Measurements from ENCODE around the gene IL10RB. TPM values are rescaled to one million over a fixed set of nuclear protein-coding genes. Genes with fewer than 3 reads are reported as not detected.

The IL10RB gene
- total and polyA plus RNA-seq, 3 donors from 2014 or later = 14.3 to 19.3 (median 14.4) TPM

GRCh38 chr21:33302796-33303195 is 36.6 kb downstream of the IL10RB start:
- DNase-seq = no peak
- no peaks in the 10 kb centered on the region for H3K27me3 ChIP-seq
- no peak overlapping the region for H3K4me3 ChIP-seq
- peaks cover 16% of the 10 kb centered on the region for H3K4me1 ChIP-seq
- intact Hi-C loops (cut with DNase I; ENCODE audit: low total_unique reads) = no loop called here
- no peak for TF ChIP-seq POLR2A (IDR thresholded peaks at IDR 0.05)
- TF ChIP-seq CTCF (IDR thresholded peaks at IDR 0.05) = no peak
- H3K27ac ChIP-seq = no peak overlapping the region
- H3K36me3 ChIP-seq (ENCODE audit: low read depth, missing control alignments) = no peaks in the 10 kb centered on the region
- WGBS, 2 donors = 68 to 83% methylated on average over 6 to 7 of the region's 7 CpGs
- no peaks in the 10 kb centered on the region for H3K9me3 ChIP-seq

GRCh38 chr21:33305344-33305671 is 39.1 kb downstream of the IL10RB start:
- DNase-seq = no peak
- H3K4me1 ChIP-seq = peaks cover 21% of the 10 kb centered on the region
- WGBS, 2 donors = 97 to 99% methylated on average over 4 of the region's 4 CpGs
- H3K4me3 ChIP-seq = no peak overlapping the region
- TF ChIP-seq CTCF (IDR thresholded peaks at IDR 0.05) (no peak), POLR2A (IDR thresholded peaks at IDR 0.05) (no peak)
- no peaks in the 10 kb centered on the region for H3K9me3 ChIP-seq
- intact Hi-C loops (cut with DNase I; ENCODE audit: low total_unique reads) = no loop called here
- no peaks in the 10 kb centered on the region for H3K36me3 ChIP-seq (ENCODE audit: low read depth, missing control alignments)
- H3K27ac ChIP-seq = no peak overlapping the region
- no peaks in the 10 kb centered on the region for H3K27me3 ChIP-seq

- Histone ChIP-seq H3K9me3 (no peaks in the 10 kb centered on the region), H3K36me3 (ENCODE audit: low read depth, missing control alignments) (no peaks in the 10 kb centered on the region), H3K4me1 (peaks cover 15% of the 10 kb centered on the region), H3K27me3 (no peaks in the 10 kb centered on the region), H3K4me3 (no peak overlapping the region), H3K27ac (no peak overlapping the region)
- no peak for DNase-seq
- 84 to 100% methylated on average over 2 of the region's 2 CpGs for WGBS, 2 donors
- intact Hi-C loops (cut with DNase I; ENCODE audit: low total_unique reads) = no loop called here
- TF ChIP-seq CTCF (IDR thresholded peaks at IDR 0.05) (no peak), POLR2A (IDR thresholded peaks at IDR 0.05) (no peak)
These were observed 39.8 kb downstream of the IL10RB start for GRCh38 chr21:33305938-33306337.

GRCh38 chr21:33308586-33309490 is 42.7 kb downstream of the IL10RB start:
- Histone ChIP-seq H3K4me3 (no peak overlapping the region), H3K27me3 (no peaks in the 10 kb centered on the region), H3K4me1 (peaks cover 5% of the 10 kb centered on the region), H3K27ac (no peak overlapping the region), H3K36me3 (ENCODE audit: low read depth, missing control alignments) (no peaks in the 10 kb centered on the region), H3K9me3 (no peaks in the 10 kb centered on the region)
- no peak for DNase-seq
- intact Hi-C loops (cut with DNase I; ENCODE audit: low total_unique reads) = no loop called here
- WGBS, 2 donors = 55 to 64% methylated on average over 6 of the region's 6 CpGs
- TF ChIP-seq POLR2A (IDR thresholded peaks at IDR 0.05) (no peak), CTCF (IDR thresholded peaks at IDR 0.05) (no peak)

GRCh38 chr21:33309778-33310177 is 43.6 kb downstream of the IL10RB start:
- TF ChIP-seq POLR2A (IDR thresholded peaks at IDR 0.05) = no peak
- DNase-seq = no peak

More at GRCh38 chr21:33309778-33310177, 43.6 kb downstream of the IL10RB start:
- Histone ChIP-seq H3K4me3 (no peak overlapping the region), H3K4me1 (peaks cover 5% of the 10 kb centered on the region), H3K9me3 (no peaks in the 10 kb centered on the region), H3K36me3 (ENCODE audit: low read depth, missing control alignments) (no peaks in the 10 kb centered on the region), H3K27me3 (no peaks in the 10 kb centered on the region), H3K27ac (no peak overlapping the region)
- WGBS, 2 donors = 83 to 88% methylated on average over 1 of the region's 1 CpG
- intact Hi-C loops (cut with DNase I; ENCODE audit: low total_unique reads) = no loop called here
